ENCODE measurements around the gene POLR2E. TPM values are rescaled to one million over a fixed set of nuclear protein-coding genes. Genes with fewer than 3 reads are reported as not detected.

POLR2E gene
- total and polyA plus RNA-seq, 2 of the 13 experiments (the other 11 are each of a cell fraction or from before 2014, with no cell fraction given), result 140 to 272 TPM

DNA sequence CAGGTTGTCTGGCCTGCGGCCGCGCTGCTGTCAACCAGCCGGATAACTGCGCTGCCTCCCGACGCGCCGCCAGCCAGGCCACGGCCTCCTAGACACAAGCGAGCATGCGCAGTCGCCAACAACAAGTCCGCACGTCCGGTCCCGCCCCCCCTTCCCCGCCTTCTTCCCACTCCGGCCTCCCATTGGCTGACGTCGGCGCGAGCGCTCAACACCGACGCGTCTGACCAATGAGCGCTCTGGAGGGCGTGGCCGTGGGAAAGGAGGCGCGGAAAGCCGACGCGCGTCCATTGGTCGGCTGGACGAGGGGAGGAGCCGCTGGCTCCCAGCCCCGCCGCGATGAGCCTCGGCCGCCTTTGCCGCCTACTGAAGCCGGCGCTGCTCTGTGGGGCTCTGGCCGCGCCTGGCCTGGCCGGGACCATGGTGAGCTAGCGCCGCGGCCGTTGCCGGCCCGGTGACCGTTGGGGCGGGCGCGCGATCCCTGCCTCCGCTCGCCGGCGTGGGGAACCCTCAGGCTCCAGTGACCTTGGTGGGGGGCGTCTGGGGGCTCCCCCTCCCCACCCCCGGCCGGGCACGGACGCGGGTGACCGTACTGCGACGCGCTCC is 8.6 kb upstream of the POLR2E start, which contains the start of gene GPX4 (continued):
- peak; percentile 57 for TF ChIP-seq MNT (IDR thresholded peaks at IDR 0.05)
- no peak for TF ChIP-seq SNRNP70 (IDR thresholded peaks at IDR 0.05; ENCODE audit: low read depth, low read length)
- TF ChIP-seq, protein P1, sequence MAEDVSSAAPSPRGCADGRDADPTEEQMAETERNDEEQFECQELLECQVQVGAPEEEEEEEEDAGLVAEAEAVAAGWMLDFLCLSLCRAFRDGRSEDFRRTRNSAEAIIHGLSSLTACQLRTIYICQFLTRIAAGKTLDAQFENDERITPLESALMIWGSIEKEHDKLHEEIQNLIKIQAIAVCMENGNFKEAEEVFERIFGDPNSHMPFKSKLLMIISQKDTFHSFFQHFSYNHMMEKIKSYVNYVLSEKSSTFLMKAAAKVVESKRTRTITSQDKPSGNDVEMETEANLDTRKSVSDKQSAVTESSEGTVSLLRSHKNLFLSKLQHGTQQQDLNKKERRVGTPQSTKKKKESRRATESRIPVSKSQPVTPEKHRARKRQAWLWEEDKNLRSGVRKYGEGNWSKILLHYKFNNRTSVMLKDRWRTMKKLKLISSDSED (CRISPR knock-in tag; IDR thresholded peaks at IDR 0.05), result no peak
- no peak for TF ChIP-seq MAFK (conservative IDR thresholded peaks at IDR 0.05 in 1 of 2, IDR thresholded peaks at IDR 0.05 in 1 of 2; ENCODE audit: low read length in 2 of 2)
- TF ChIP-seq, protein P2, sequence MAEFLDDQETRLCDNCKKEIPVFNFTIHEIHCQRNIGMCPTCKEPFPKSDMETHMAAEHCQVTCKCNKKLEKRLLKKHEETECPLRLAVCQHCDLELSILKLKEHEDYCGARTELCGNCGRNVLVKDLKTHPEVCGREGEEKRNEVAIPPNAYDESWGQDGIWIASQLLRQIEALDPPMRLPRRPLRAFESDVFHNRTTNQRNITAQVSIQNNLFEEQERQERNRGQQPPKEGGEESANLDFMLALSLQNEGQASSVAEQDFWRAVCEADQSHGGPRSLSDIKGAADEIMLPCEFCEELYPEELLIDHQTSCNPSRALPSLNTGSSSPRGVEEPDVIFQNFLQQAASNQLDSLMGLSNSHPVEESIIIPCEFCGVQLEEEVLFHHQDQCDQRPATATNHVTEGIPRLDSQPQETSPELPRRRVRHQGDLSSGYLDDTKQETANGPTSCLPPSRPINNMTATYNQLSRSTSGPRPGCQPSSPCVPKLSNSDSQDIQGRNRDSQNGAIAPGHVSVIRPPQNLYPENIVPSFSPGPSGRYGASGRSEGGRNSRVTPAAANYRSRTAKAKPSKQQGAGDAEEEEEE (CRISPR knock-in tag; IDR thresholded peaks at IDR 0.05; ENCODE audit: borderline replicate concordance), result no peak
- peak; percentile 41; the same call in 1 of the 2 replicates for TF ChIP-seq ATF7-NPFF (CRISPR knock-in tag; IDR thresholded peaks at IDR 0.05; ENCODE audit: low read depth)
- TF ChIP-seq HDAC2 (CRISPR knock-in tag; IDR thresholded peaks at IDR 0.05), result 0 out of 2 replicates have a peak, but pooled peaks have one; percentile 14
- TF ChIP-seq ZNF83 (CRISPR knock-in tag; IDR thresholded peaks at IDR 0.05; ENCODE audit: borderline replicate concordance), result no peak
- no peak; the same call in 1 of the 2 replicates for TF ChIP-seq ATF5 (CRISPR knock-in tag; IDR thresholded peaks at IDR 0.05; ENCODE audit: low read depth)
- no peak for TF ChIP-seq ZFYVE20 (CRISPR knock-in tag; IDR thresholded peaks at IDR 0.05; ENCODE audit: borderline replicate concordance, low read depth)
- TF ChIP-seq ZNF547 (CRISPR knock-in tag; IDR thresholded peaks at IDR 0.05), result peak; percentile 81; the same call in 1 of the 2 replicates
- no peak for TF ChIP-seq ZNF503 (CRISPR knock-in tag; IDR thresholded peaks at IDR 0.05)
- peak; percentile 91 for TF ChIP-seq HDAC1 (CRISPR knock-in tag; IDR thresholded peaks at IDR 0.05)
- TF ChIP-seq YEATS4 (CRISPR knock-in tag; IDR thresholded peaks at IDR 0.05; ENCODE audit: borderline replicate concordance), result peak; percentile 10
- peak; percentile 52; the same call in 1 of the 2 replicates for TF ChIP-seq KAT8 (CRISPR knock-in tag; IDR thresholded peaks at IDR 0.05)
- peak; percentile 90 for TF ChIP-seq RBM39 (IDR thresholded peaks at IDR 0.05; ENCODE audit: low read depth, low read length, poor library complexity, severe bottlenecking)
- peak; percentile 72 for TF ChIP-seq BRF2 (CRISPR knock-in tag; IDR thresholded peaks at IDR 0.05)
- no peak for TF ChIP-seq ZNF569 (CRISPR knock-in tag; IDR thresholded peaks at IDR 0.05; ENCODE audit: borderline replicate concordance)
